Epithelial cell of proximal tubule (primary cell): ENCODE results near the gene OR52K2. TPM values are rescaled to one million over a fixed set of nuclear protein-coding genes. Genes with fewer than 3 reads are reported as not detected.
"Not testable (repeated sequence)": the region's sequence is repeated elsewhere in the genome, so short reads cannot be mapped to it uniquely, and the experiment has no call there.

ENCODE experiments used
- DNase-seq: peaks from one replicate; pipeline ENCODE4 v3.0.0-alpha.2; 2011; ENCODE audit warnings: low read depth
- H3K4me3 ChIP-seq: 2 replicates; pipeline ENCODE4 v1.5.1; 2011; ENCODE audit warnings: low read depth, mild to moderate bottlenecking, low read length
- CTCF ChIP-seq: conservative IDR thresholded peaks from 2 replicates; pipeline ENCODE4 v1.5.1; 2012; ENCODE audit warnings: low read depth, mild to moderate bottlenecking, low read length
- total RNA-seq: library from RNA; depleted of rRNA; stranded (reverse); fragments of >200 nt; gene quantifications from 2 replicates; pipeline ENCODE4 v1.2.3, GENCODE V29; 2015

Gene OR52K2
- not detected in 2 replicates for total RNA-seq

GRCh38 chr11:4448995-4449394 lies at the start of gene OR52K2:
OR52K2 (plus strand) TSS chr11:4449295; CDS start chr11:4449340, 45 bp downstream.
- no peak for DNase-seq
- TF ChIP-seq CTCF, result no peak
- no peak within 1 kb of the TSS for H3K4me3 ChIP-seq

GRCh38 chr11:4406206-4406605 lies 42.9 kb upstream of the OR52K2 start:
- not testable (repeated sequence) for DNase-seq, H3K4me3 ChIP-seq

GRCh38 chr11:4416306-4416705 lies 32.8 kb upstream of the OR52K2 start:
- no peak for DNase-seq
- TF ChIP-seq CTCF, result no peak
- no peak overlapping the region for H3K4me3 ChIP-seq

GRCh38 chr11:4416816-4417215 lies 32.3 kb upstream of the OR52K2 start:
- no peak for DNase-seq
- no peak overlapping the region for H3K4me3 ChIP-seq
- no peak for TF ChIP-seq CTCF

GRCh38 chr11:4418403-4418802 lies 30.7 kb upstream of the OR52K2 start:
- no peak for TF ChIP-seq CTCF
- DNase-seq, result no peak
- H3K4me3 ChIP-seq, result no peak overlapping the region

- DNase-seq, result no peak
- TF ChIP-seq CTCF, result no peak
- no peak overlapping the region for H3K4me3 ChIP-seq
These were observed 19.0 kb upstream of the OR52K2 start for GRCh38 chr11:4430051-4430450.

- no peak for DNase-seq
- no peak for TF ChIP-seq CTCF
- no peak overlapping the region for H3K4me3 ChIP-seq
These were observed 15.2 kb upstream of the OR52K2 start for GRCh38 chr11:4433856-4434255.

GRCh38 chr11:4436411-4436810 lies 12.7 kb upstream of the OR52K2 start:
- no peak for TF ChIP-seq CTCF
- no peak for DNase-seq
- no peak overlapping the region for H3K4me3 ChIP-seq
